Epidermal melanocyte (primary cell): ENCODE measurements around the gene PRKN.

Source experiments
- DNase-seq: peaks from one replicate; pipeline ENCODE4 v3.0.0; 2011; ENCODE audit warnings: low spot score; ENCODE audit not compliant: insufficient read length

The PRKN gene

GRCh38 chr6:162675503-162675902 is 52.1 kb downstream of the PRKN start:
- no peak for DNase-seq

GRCh38 chr6:162674452-162674851 is 53.1 kb downstream of the PRKN start:
- DNase-seq, result no peak

GRCh38 chr6:162671580-162672165 is 55.9 kb downstream of the PRKN start:
- no peak for DNase-seq

GRCh38 chr6:162670345-162670744 is 57.2 kb downstream of the PRKN start:
- no peak for DNase-seq

- no peak for DNase-seq
Observed at GRCh38 chr6:162666246-162666645, 61.3 kb downstream of the PRKN start.

GRCh38 chr6:162653808-162654207 is 73.8 kb downstream of the PRKN start:
- DNase-seq, result no peak

- no peak for DNase-seq
Observed at GRCh38 chr6:162651505-162651904, 76.1 kb downstream of the PRKN start.

GRCh38 chr6:162649271-162649670 is 78.3 kb downstream of the PRKN start:
- no peak for DNase-seq

GRCh38 chr6:162644153-162644552 is 83.4 kb downstream of the PRKN start:
- no peak for DNase-seq

GRCh38 chr6:162640756-162641155 is 86.8 kb downstream of the PRKN start:
- no peak for DNase-seq

GRCh38 chr6:162639951-162640350 is 87.6 kb downstream of the PRKN start:
- no peak for DNase-seq

GRCh38 chr6:162638931-162639574 is 88.5 kb downstream of the PRKN start:
- DNase-seq, result no peak

- no peak for DNase-seq
Observed at GRCh38 chr6:162637317-162637716, 90.2 kb downstream of the PRKN start.

- DNase-seq, result no peak
Observed at GRCh38 chr6:162636167-162636566, 91.4 kb downstream of the PRKN start.

- no peak for DNase-seq
Observed at GRCh38 chr6:162631546-162631945, 96.0 kb downstream of the PRKN start.

GRCh38 chr6:162630069-162630468 is 97.5 kb downstream of the PRKN start:
- no peak for DNase-seq

GRCh38 chr6:162627825-162628224 is 99.7 kb downstream of the PRKN start:
- DNase-seq, result no peak

- DNase-seq, result no peak
Observed at GRCh38 chr6:162627362-162627761, 100.2 kb downstream of the PRKN start.

- DNase-seq, result no peak
Observed at GRCh38 chr6:162626869-162627268, 100.7 kb downstream of the PRKN start.

- no peak for DNase-seq
Observed at GRCh38 chr6:162625846-162626540, 101.6 kb downstream of the PRKN start.

- DNase-seq, result no peak
Observed at GRCh38 chr6:162622572-162622971, 105.0 kb downstream of the PRKN start.

- DNase-seq, result no peak
Observed at GRCh38 chr6:162621246-162621645, 106.3 kb downstream of the PRKN start.

GRCh38 chr6:162620073-162620472 is 107.5 kb downstream of the PRKN start:
- no peak for DNase-seq
